HepG2 (cell line): ENCODE measurements around the gene MTX3. TPM values are rescaled to one million over a fixed set of nuclear protein-coding genes. Genes with fewer than 3 reads are reported as not detected.

Experiments
- ATAC-seq: fragments of 200-7000 bp; cut with Tn5 transposase; 3 replicates; pipeline ENCODE4 v1.9.1; 2020; ENCODE audit warnings: mild to moderate bottlenecking, moderate library complexity
- BruUV-seq: library from RNA; stranded (reverse); fragments of 400-500 nt; replicated peaks from 2 replicates; lab custom pipeline; 2021; lab: Mats Ljungman, UMichigan
- CTCF ChIA-PET: fragments of 300-600 bp; formaldehyde crosslinking; extraction: SDS; loops from one replicate; lab custom pipeline; 2021; ENCODE audit warnings: low total read pairs, inconsistent platforms, low intra/inter-chr PET ratio; lab: Yijun Ruan, JAX
- POLR2A ChIA-PET: fragments of 350-600 bp; sonication (Branson Sonifier 250); formaldehyde crosslinking; loops from one replicate; lab custom pipeline; 2020; ENCODE audit warnings: antibody characterized with exemption, inconsistent platforms; lab: Yijun Ruan, JAX
- DNase-seq: peaks from one replicate; pipeline ENCODE4 v3.0.0-alpha.2; 2015; ENCODE audit warnings: low spot score
- FAIRE-seq: peaks from 3 replicates; lab custom pipeline; 2011; peaks lifted over from hg19 to GRCh38; lab: Jason Lieb, UNC
- H2AFZ ChIP-seq: one replicate; pipeline ENCODE4 v1.6.1; 2011; ENCODE audit warnings: low read length, inconsistent platforms
- H3K27ac ChIP-seq: fragments of 300-600 bp; 3 replicates; pipeline ENCODE4 v1.8.0; 2011; ENCODE audit warnings: mixed run types, mild to moderate bottlenecking, mixed read lengths, low read length, inconsistent platforms; ENCODE audit not compliant: insufficient read depth; ENCODE audit errors: extremely low read length
- H3K27me3 ChIP-seq, 2 experiments: fragments of 200-600 bp in 1 of 2; 2 replicates in 1 of 2; 3 replicates in 1 of 2; pipeline versions ENCODE4 v1.6.0 to v1.8.0; 2011; ENCODE audit warnings: low read length in 2 of 2, mild to moderate bottlenecking in 2 of 2, moderate library complexity in 2 of 2, inconsistent platforms in 1 of 2; ENCODE audit not compliant: insufficient read depth in 2 of 2, control insufficient read depth in 1 of 2
- H3K36me3 ChIP-seq, 2 experiments: fragments of 200-600 bp in 1 of 2; replicated peaks in 1 of 2; 2 replicates in 1 of 2; 3 replicates in 1 of 2; pipeline versions ENCODE4 v1.5.1 to v1.8.0; 2011; ENCODE audit warnings: low read length in 2 of 2, inconsistent platforms in 1 of 2; ENCODE audit not compliant: insufficient read depth in 2 of 2, control insufficient read depth in 1 of 2
- H3K4me1 ChIP-seq: 2 replicates; pipeline ENCODE4 v1.5.1; 2012; ENCODE audit warnings: low read length, inconsistent platforms; ENCODE audit not compliant: insufficient read depth
- H3K4me2 ChIP-seq: 2 replicates; pipeline ENCODE4 v1.6.0; 2011; ENCODE audit warnings: low read depth, low read length, inconsistent platforms
- H3K4me3 ChIP-seq, 3 experiments: fragments of 200-600 bp in 1 of 3; sonication (generic), shearing (Covaris generic) in 1 of 3; replicated peaks in 1 of 3; 2 replicates each; pipeline ENCODE4 v1.5.1; 2011 to 2016; ENCODE audit warnings: low read length in 3 of 3, inconsistent platforms in 2 of 3, low read depth in 2 of 3, mild to moderate bottlenecking in 2 of 3, control low read depth in 1 of 3, mixed read lengths in 1 of 3; ENCODE audit not compliant: insufficient read depth in 1 of 3
- H3K79me2 ChIP-seq: one replicate; pipeline ENCODE4 v1.6.1; 2011; ENCODE audit warnings: low read length, inconsistent platforms; ENCODE audit not compliant: insufficient read depth
- H3K9ac ChIP-seq: 2 replicates; pipeline ENCODE4 v1.6.0; 2011; ENCODE audit warnings: mild to moderate bottlenecking, low read depth, low read length, inconsistent platforms; ENCODE audit not compliant: insufficient read depth
- H3K9me3 ChIP-seq: 2 replicates; pipeline ENCODE4 v1.5.1; 2012; ENCODE audit warnings: mild to moderate bottlenecking, low read length
- H4K20me1 ChIP-seq: 2 replicates; pipeline ENCODE4 v1.6.0; 2011; ENCODE audit warnings: inconsistent platforms, mild to moderate bottlenecking, low read length, moderate library complexity; ENCODE audit not compliant: insufficient read depth
- CBX2 ChIP-seq, 2 experiments: fragments of 200-600 bp in 1 of 2; sonication (generic); formaldehyde crosslinking in 1 of 2; IDR thresholded peaks; 2 replicates each; pipeline versions ENCODE4 v1.7.0 to v1.8.1; 2018 to 2022; ENCODE audit warnings: low read depth in 2 of 2, low read length in 1 of 2, mild to moderate bottlenecking in 1 of 2, missing genetic modification reagents in 1 of 2
- HDAC1 ChIP-seq: sonication (generic); formaldehyde crosslinking; IDR thresholded peaks from 2 replicates; pipeline ENCODE4 v1.5.1; 2020; ENCODE audit warnings: mild to moderate bottlenecking, missing genetic modification reagents
- MTF2 ChIP-seq: sonication (generic); formaldehyde crosslinking; IDR thresholded peaks from 2 replicates; pipeline ENCODE4 v1.5.0; 2020; ENCODE audit warnings: missing genetic modification reagents, borderline replicate concordance
- RFXANK ChIP-seq: IDR thresholded peaks from 2 replicates; pipeline ENCODE4 v1.6.1; 2016
- THYN1 ChIP-seq: sonication (generic); formaldehyde crosslinking; IDR thresholded peaks from 2 replicates; pipeline ENCODE4 v1.8.1; 2023; ENCODE audit warnings: low read depth, mild to moderate bottlenecking, moderate library complexity, missing genetic modification reagents, borderline replicate concordance
- XBP1 ChIP-seq: sonication (generic); formaldehyde crosslinking; IDR thresholded peaks from 2 replicates; pipeline ENCODE4 v1.5.0; 2020; ENCODE audit warnings: missing genetic modification reagents
- ZNF3 ChIP-seq: IDR thresholded peaks from 2 replicates; pipeline ENCODE4 v1.7.0; 2017; ENCODE audit warnings: inconsistent platforms
- ZNF383 ChIP-seq: sonication (generic); formaldehyde crosslinking; IDR thresholded peaks from 2 replicates; pipeline ENCODE4 v1.4.0; 2020; ENCODE audit warnings: missing genetic modification reagents, mild to moderate bottlenecking, borderline replicate concordance
- ZNF788 ChIP-seq: sonication (generic); formaldehyde crosslinking; IDR thresholded peaks from 2 replicates; pipeline ENCODE4 v1.5.0; 2020; ENCODE audit warnings: mild to moderate bottlenecking, missing genetic modification reagents, borderline replicate concordance
- ZNF790 ChIP-seq: sonication (generic); formaldehyde crosslinking; IDR thresholded peaks from 2 replicates; pipeline ENCODE4 v1.8.0; 2022; ENCODE audit warnings: missing genetic modification reagents, mild to moderate bottlenecking, borderline replicate concordance
- ZSCAN30 ChIP-seq: sonication (generic); formaldehyde crosslinking; IDR thresholded peaks from 2 replicates; pipeline ENCODE4 v1.5.0; 2020; ENCODE audit warnings: mild to moderate bottlenecking, missing genetic modification reagents
- in situ Hi-C: cut with HindIII; loops from 2 replicates; pipeline ENCODE4 v1.10.0; 2017; ENCODE audit warnings: low pct_unique_long_range_greater_than_20kb; ENCODE audit not compliant: extremely low pct_ligation_motif_present
- intact Hi-C: fragments of 100-400 bp; cut with micrococcal nuclease; formaldehyde crosslinking; loops from one replicate; pipeline ENCODE4 v1.10.0; 2022; ENCODE audit not compliant: unreplicated experiment
- polyA plus RNA-seq, 8 experiments: library from polyadenylated mRNA; depleted of rRNA in 3 of 8; stranded (reverse) in 7 of 8; unstranded in 1 of 8; fragments of >200 nt; fragmentation: Illumina TruSeq in 4 of 8; extraction: Trizol in 4 of 8; gene quantifications; 2 replicates each; pipeline versions ENCODE4 v1.2.1 to v1.2.3, GENCODE V29; 2011 to 2016; ENCODE audit warnings: low read depth in 4 of 8, missing spikeins in 1 of 8, mixed read lengths in 1 of 8; ENCODE audit not compliant: insufficient read depth in 1 of 8
- total RNA-seq, 5 experiments: library from RNA; depleted of rRNA; stranded (reverse); fragments of >200 nt; fragmentation: Illumina TruSeq; extraction: Trizol; gene quantifications; 2 replicates each; pipeline ENCODE4 v1.2.3, GENCODE V29; 2016; ENCODE audit warnings: low read depth in 1 of 5
- TF ChIP-seq, protein P1 (sequence below): sonication (generic); formaldehyde crosslinking; IDR thresholded peaks from 2 replicates; pipeline ENCODE4 v1.5.1; 2020; ENCODE audit warnings: missing genetic modification reagents, mild to moderate bottlenecking, borderline replicate concordance
- TF ChIP-seq, protein P2 (sequence below): IDR thresholded peaks from 2 replicates; pipeline ENCODE4 v1.6.1; 2016; ENCODE audit warnings: mild to moderate bottlenecking
- TF ChIP-seq, protein P3 (sequence below): sonication (generic); formaldehyde crosslinking; IDR thresholded peaks from 2 replicates; pipeline ENCODE4 v1.9.0; 2021; ENCODE audit warnings: missing genetic modification reagents, borderline replicate concordance
- TF ChIP-seq, protein P4 (sequence below): fragments of 450-650 bp; IDR thresholded peaks from 2 replicates; pipeline ENCODE4 v1.6.1; 2017
- TF ChIP-seq, protein P5 (sequence below): sonication (generic); formaldehyde crosslinking; IDR thresholded peaks from 2 replicates; pipeline ENCODE4 v1.8.1; 2022; ENCODE audit warnings: mild to moderate bottlenecking, missing genetic modification reagents

MTX3 gene
- total and polyA plus RNA-seq, 2 of the 13 experiments (the other 11 are each of a cell fraction or from before 2014, with no cell fraction given): 9.9 to 16.7 TPM

DNA sequence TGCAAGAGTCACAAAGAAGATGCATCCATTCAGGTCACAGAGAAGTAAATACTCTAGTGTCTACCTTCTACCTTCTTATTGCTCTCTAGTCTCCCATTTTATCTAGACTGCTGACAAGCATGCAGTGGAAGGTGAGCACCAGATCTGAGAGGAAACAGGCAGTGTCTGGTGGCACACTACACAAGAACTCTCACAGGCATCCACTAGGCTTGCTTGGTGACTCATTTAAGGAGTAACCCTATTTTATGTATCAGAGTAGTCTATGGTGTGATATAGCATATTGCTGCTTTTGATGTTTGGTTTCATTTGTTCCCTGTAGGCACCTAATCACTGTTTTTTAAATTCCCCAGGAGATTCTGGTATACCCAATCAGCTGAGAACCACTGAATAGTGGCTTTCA, 42.5 kb upstream of the MTX3 start:
- POLR2A ChIA-PET: no interaction called here
- Histone ChIP-seq H3K4me1 (peaks cover under 1% of the 10 kb centered on the region; the same call in 1 of the 2 replicates), H3K27me3 (peaks cover 0 to 17% of the 10 kb centered on the region in 2 experiments; a peak in 2 of 5 replicates), H3K9me3 (no peaks in the 10 kb centered on the region), H3K9ac (no peak overlapping the region), H3K36me3 (no peaks in the 10 kb centered on the region), H3K27ac (no peak overlapping the region), H3K4me3 (no peak overlapping the region), H3K4me2 (no peak overlapping the region), H4K20me1 (no peaks in the 10 kb centered on the region), H2AFZ (no peak overlapping the region), H3K79me2 (no peaks in the 10 kb centered on the region)
- CTCF ChIA-PET: no interaction called here
- in situ Hi-C loops: no loop called here
- BruUV-seq: no TSS peak
- no peak for DNase-seq
- intact Hi-C loops: no loop called here
- FAIRE-seq: no peak
- no peak for ATAC-seq
- TF ChIP-seq, protein P1, sequence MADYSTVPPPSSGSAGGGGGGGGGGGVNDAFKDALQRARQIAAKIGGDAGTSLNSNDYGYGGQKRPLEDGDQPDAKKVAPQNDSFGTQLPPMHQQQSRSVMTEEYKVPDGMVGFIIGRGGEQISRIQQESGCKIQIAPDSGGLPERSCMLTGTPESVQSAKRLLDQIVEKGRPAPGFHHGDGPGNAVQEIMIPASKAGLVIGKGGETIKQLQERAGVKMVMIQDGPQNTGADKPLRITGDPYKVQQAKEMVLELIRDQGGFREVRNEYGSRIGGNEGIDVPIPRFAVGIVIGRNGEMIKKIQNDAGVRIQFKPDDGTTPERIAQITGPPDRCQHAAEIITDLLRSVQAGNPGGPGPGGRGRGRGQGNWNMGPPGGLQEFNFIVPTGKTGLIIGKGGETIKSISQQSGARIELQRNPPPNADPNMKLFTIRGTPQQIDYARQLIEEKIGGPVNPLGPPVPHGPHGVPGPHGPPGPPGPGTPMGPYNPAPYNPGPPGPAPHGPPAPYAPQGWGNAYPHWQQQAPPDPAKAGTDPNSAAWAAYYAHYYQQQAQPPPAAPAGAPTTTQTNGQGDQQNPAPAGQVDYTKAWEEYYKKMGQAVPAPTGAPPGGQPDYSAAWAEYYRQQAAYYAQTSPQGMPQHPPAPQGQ (CRISPR knock-in tag): no peak
- TF ChIP-seq, protein P2, sequence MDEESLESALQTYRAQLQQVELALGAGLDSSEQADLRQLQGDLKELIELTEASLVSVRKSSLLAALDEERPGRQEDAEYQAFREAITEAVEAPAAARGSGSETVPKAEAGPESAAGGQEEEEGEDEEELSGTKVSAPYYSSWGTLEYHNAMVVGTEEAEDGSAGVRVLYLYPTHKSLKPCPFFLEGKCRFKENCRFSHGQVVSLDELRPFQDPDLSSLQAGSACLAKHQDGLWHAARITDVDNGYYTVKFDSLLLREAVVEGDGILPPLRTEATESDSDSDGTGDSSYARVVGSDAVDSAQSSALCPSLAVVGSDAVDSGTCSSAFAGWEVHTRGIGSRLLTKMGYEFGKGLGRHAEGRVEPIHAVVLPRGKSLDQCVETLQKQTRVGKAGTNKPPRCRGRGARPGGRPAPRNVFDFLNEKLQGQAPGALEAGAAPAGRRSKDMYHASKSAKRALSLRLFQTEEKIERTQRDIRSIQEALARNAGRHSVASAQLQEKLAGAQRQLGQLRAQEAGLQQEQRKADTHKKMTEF (CRISPR knock-in tag): no peak
- TF ChIP-seq ZNF3 (CRISPR knock-in tag) (no peak), THYN1 (CRISPR knock-in tag) (no peak), ZNF383 (CRISPR knock-in tag) (no peak), MTF2 (CRISPR knock-in tag) (no peak), ZSCAN30 (CRISPR knock-in tag) (no peak), ZNF790 (no peak), ZNF788 (CRISPR knock-in tag) (no peak), CBX2 (IDR thresholded peaks at IDR 0.05; ENCODE audit: low read depth, low read length) (no peak), CBX2 (CRISPR knock-in tag; IDR thresholded peaks at IDR 0.05; ENCODE audit: low read depth) (no peak), RFXANK (CRISPR knock-in tag) (no peak), XBP1 (CRISPR knock-in tag) (no peak), HDAC1 (CRISPR knock-in tag) (no peak)
- TF ChIP-seq, protein P3, sequence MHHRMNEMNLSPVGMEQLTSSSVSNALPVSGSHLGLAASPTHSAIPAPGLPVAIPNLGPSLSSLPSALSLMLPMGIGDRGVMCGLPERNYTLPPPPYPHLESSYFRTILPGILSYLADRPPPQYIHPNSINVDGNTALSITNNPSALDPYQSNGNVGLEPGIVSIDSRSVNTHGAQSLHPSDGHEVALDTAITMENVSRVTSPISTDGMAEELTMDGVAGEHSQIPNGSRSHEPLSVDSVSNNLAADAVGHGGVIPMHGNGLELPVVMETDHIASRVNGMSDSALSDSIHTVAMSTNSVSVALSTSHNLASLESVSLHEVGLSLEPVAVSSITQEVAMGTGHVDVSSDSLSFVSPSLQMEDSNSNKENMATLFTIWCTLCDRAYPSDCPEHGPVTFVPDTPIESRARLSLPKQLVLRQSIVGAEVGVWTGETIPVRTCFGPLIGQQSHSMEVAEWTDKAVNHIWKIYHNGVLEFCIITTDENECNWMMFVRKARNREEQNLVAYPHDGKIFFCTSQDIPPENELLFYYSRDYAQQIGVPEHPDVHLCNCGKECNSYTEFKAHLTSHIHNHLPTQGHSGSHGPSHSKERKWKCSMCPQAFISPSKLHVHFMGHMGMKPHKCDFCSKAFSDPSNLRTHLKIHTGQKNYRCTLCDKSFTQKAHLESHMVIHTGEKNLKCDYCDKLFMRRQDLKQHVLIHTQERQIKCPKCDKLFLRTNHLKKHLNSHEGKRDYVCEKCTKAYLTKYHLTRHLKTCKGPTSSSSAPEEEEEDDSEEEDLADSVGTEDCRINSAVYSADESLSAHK (CRISPR knock-in tag): no peak
- TF ChIP-seq, protein P4, sequence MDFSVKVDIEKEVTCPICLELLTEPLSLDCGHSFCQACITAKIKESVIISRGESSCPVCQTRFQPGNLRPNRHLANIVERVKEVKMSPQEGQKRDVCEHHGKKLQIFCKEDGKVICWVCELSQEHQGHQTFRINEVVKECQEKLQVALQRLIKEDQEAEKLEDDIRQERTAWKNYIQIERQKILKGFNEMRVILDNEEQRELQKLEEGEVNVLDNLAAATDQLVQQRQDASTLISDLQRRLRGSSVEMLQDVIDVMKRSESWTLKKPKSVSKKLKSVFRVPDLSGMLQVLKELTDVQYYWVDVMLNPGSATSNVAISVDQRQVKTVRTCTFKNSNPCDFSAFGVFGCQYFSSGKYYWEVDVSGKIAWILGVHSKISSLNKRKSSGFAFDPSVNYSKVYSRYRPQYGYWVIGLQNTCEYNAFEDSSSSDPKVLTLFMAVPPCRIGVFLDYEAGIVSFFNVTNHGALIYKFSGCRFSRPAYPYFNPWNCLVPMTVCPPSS: no peak
- TF ChIP-seq, protein P5, sequence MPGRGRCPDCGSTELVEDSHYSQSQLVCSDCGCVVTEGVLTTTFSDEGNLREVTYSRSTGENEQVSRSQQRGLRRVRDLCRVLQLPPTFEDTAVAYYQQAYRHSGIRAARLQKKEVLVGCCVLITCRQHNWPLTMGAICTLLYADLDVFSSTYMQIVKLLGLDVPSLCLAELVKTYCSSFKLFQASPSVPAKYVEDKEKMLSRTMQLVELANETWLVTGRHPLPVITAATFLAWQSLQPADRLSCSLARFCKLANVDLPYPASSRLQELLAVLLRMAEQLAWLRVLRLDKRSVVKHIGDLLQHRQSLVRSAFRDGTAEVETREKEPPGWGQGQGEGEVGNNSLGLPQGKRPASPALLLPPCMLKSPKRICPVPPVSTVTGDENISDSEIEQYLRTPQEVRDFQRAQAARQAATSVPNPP (CRISPR knock-in tag): no peak
